OCI-LY7 (cell line): ENCODE measurements around the gene ZNF808.

Experiments used
- EZH2phosphoT487 ChIP-seq: fragments of 200-600 bp; sonication (generic); IDR thresholded peaks from 2 replicates; pipeline ENCODE4 v1.6.1; 2018; ENCODE audit warnings: low read depth, borderline replicate concordance, mild to moderate bottlenecking, mixed run types, antibody characterized with exemption, low read length, moderate library complexity, mixed read lengths
- TF ChIP-seq, protein P1 (sequence below): fragments of 200-600 bp; sonication (generic); conservative IDR thresholded peaks from 2 replicates; pipeline ENCODE4 v1.5.1; 2014; ENCODE audit warnings: mild to moderate bottlenecking, antibody characterized with exemption, low read length, moderate library complexity, mixed read lengths

DNA sequence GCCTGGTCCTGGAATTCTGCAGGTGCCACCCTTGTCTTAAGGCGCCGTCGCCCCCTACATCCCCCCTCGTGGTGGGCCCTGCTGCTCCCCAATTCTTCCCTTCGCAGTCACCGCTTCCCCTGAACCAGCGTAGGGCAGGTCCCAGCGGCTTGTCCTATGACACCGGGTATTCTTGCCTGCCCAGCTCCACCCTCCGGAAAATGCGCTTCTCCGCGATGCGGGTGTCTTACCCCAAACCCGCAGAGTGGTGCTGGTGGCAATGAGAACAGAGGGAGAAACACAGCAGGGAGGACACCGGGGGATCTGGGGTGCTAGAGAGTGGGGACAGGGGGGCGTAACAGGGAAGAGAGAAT, 9.0 kb downstream of the ZNF808 start:
- TF ChIP-seq, protein P1, sequence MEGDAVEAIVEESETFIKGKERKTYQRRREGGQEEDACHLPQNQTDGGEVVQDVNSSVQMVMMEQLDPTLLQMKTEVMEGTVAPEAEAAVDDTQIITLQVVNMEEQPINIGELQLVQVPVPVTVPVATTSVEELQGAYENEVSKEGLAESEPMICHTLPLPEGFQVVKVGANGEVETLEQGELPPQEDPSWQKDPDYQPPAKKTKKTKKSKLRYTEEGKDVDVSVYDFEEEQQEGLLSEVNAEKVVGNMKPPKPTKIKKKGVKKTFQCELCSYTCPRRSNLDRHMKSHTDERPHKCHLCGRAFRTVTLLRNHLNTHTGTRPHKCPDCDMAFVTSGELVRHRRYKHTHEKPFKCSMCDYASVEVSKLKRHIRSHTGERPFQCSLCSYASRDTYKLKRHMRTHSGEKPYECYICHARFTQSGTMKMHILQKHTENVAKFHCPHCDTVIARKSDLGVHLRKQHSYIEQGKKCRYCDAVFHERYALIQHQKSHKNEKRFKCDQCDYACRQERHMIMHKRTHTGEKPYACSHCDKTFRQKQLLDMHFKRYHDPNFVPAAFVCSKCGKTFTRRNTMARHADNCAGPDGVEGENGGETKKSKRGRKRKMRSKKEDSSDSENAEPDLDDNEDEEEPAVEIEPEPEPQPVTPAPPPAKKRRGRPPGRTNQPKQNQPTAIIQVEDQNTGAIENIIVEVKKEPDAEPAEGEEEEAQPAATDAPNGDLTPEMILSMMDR, result no peak
- TF ChIP-seq EZH2phosphoT487, result no peak
